Stimulated activated naive CD8-positive, alpha-beta T cell treated with anti-CD3 and anti-CD28 coated beads, Interleukin-15, Interleukin-2, amounts not matched to agents 100 ng/mL and 50 ng/mL, for 24 hours (primary cell): ENCODE measurements around the gene SEMA4C.

Experiments
- H3K27ac Mint-ChIP-seq: one replicate; pipeline ENCODE4 v1.8.0; 2021; ENCODE audit warnings: mild to moderate bottlenecking, mixed read lengths
- H3K27me3 Mint-ChIP-seq: one replicate; pipeline ENCODE4 v1.8.0; 2021; ENCODE audit warnings: mixed read lengths
- H3K36me3 Mint-ChIP-seq: one replicate; pipeline ENCODE4 v1.8.0; 2021; ENCODE audit warnings: low read depth, mixed read lengths
- H3K4me1 Mint-ChIP-seq: one replicate; pipeline ENCODE4 v1.8.0; 2021; ENCODE audit warnings: low read depth, mixed read lengths
- H3K4me3 Mint-ChIP-seq: one replicate; pipeline ENCODE4 v1.8.0; 2021; ENCODE audit warnings: mild to moderate bottlenecking, mixed read lengths
- H3K9me3 Mint-ChIP-seq: one replicate; pipeline ENCODE4 v1.8.0; 2021; ENCODE audit warnings: mixed read lengths

The SEMA4C gene

DNA sequence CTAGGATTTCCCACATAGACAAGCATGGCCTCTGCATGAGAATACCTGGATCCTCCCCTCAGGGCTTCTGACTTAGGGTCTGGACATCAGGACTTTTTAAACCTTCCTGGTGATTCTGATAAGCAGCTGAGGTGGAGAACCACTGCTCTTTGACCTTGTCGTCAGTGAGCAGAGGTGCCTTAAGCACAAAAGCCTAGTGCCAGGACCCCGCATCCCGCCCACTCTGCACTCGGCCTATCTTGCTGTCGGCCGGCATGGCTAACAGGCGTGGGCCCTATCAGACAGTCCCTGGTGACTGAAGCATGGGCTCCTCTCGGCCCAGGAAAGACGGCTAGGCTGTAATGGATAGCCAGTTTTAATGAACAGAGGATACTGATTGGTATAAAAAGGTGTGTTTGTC, 32.3 kb downstream of the SEMA4C start:
- H3K4me3 Mint-ChIP-seq: no peak overlapping the region
- no peak overlapping the region for H3K27ac Mint-ChIP-seq
- H3K9me3 Mint-ChIP-seq: no peaks in the 10 kb centered on the region
- no peaks in the 10 kb centered on the region for H3K27me3 Mint-ChIP-seq
- peaks cover 12% of the 10 kb centered on the region for H3K36me3 Mint-ChIP-seq
- peaks cover 19% of the 10 kb centered on the region for H3K4me1 Mint-ChIP-seq

DNA sequence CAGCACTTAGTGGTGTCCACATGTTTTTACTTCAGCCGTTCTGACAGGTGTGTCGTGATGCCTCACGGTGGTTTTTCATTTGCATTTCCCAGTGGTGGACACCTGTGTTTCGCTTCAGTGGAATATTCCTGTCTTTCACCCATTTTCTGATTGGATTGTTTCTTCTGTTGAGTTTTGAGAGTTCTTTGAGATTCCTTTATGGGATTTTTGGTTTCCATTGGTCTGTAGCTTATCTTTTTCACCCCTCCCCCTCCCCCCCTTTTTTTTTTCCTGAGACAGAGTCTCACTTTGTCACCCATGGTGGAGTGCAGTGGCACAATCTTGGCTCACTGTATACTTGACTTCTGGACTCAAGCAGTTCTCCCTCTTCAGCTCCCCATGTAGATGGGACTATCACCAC, 34.0 kb downstream of the SEMA4C start:
- H3K36me3 Mint-ChIP-seq: peaks cover 20% of the 10 kb centered on the region
- H3K27ac Mint-ChIP-seq: no peak overlapping the region
- no peak overlapping the region for H3K4me3 Mint-ChIP-seq
- H3K9me3 Mint-ChIP-seq: no peaks in the 10 kb centered on the region
- H3K27me3 Mint-ChIP-seq: no peaks in the 10 kb centered on the region
- H3K4me1 Mint-ChIP-seq: peaks cover 10% of the 10 kb centered on the region

DNA sequence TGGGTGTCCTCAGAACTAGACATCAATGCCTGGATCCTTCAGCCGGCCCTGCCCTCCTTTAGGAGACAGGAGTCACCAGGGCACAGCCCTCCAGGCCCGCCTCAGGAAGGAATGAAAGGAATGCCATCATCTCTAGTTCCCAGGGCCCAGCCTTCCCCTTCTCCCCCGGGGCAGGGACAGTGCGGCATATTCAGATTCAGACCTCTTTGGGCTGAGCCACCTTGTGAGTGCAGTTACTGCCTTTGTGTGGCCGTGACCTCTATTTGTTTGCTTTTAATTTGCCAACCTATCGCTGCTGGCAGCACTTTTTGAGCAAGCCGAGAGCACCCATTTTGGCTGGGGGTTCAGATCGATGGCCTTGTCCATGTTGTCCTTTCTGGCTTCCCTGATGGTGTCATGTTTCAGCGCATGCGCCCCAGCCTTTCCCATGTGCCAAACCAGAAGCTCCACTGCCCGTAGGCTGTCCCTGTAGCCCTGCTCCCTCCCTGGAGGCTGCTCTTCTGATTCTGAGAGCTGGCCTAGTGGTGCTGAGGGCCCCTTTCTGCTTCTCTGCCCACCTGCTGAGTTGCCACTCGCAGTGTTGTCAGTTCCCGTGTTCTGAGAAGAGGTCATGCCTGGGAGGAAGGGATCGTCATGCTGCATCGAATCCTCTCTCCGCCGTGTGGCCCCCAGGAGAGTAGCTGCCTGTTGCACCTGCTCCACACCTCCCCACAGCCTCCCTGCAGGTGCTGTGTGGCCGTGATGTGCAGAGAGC, 36.9 kb downstream of the SEMA4C start:
- Mint-ChIP-seq H3K27ac (no peak overlapping the region), H3K9me3 (no peaks in the 10 kb centered on the region), H3K27me3 (no peaks in the 10 kb centered on the region), H3K36me3 (peaks cover 37% of the 10 kb centered on the region), H3K4me1 (no peaks in the 10 kb centered on the region), H3K4me3 (no peak overlapping the region)

DNA sequence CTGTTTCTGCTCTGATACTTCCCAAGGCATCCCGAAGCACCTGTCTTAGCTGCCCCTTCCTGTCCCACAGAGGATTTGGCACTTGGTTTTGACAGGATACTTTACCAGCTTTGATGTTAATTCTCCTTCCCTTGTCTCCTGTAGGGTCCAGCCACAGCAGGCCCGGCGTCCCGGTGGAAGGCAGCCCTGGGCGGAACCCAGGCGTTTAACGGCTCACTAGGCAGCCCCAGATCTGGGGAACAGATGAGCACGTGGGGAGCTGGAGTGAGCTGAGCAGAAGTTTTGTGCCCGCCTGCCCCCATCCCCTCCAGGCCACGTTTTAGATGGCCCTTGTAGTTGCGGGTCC, 37.5 kb downstream of the SEMA4C start:
- no peaks in the 10 kb centered on the region for H3K4me1 Mint-ChIP-seq
- no peaks in the 10 kb centered on the region for H3K9me3 Mint-ChIP-seq
- H3K4me3 Mint-ChIP-seq: no peak overlapping the region
- H3K27me3 Mint-ChIP-seq: no peaks in the 10 kb centered on the region
- peaks cover 42% of the 10 kb centered on the region for H3K36me3 Mint-ChIP-seq
- no peak overlapping the region for H3K27ac Mint-ChIP-seq

DNA sequence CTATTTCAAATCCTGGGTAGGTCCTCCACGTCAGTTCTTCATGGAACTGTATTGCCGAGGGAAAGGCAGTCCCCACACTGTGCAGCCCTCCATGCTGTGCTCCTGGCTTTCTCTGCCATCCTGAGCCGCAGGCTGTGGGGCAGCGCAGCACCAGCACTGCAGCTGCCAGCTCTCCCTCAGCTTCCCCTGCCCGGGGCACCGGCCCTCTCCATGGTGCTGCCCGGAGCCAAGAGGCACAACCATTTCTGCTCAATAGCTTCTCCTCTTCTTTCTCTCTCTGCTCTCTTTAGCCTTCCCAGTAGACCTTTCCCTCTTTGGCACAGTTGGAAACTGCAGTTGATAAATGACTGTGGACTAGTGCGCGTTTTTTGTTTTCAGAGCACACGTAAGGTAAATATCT, 38.2 kb downstream of the SEMA4C start:
- Mint-ChIP-seq H3K9me3 (no peaks in the 10 kb centered on the region), H3K36me3 (peaks cover 42% of the 10 kb centered on the region), H3K27me3 (no peaks in the 10 kb centered on the region), H3K4me1 (no peaks in the 10 kb centered on the region), H3K27ac (no peak overlapping the region), H3K4me3 (no peak overlapping the region)

DNA sequence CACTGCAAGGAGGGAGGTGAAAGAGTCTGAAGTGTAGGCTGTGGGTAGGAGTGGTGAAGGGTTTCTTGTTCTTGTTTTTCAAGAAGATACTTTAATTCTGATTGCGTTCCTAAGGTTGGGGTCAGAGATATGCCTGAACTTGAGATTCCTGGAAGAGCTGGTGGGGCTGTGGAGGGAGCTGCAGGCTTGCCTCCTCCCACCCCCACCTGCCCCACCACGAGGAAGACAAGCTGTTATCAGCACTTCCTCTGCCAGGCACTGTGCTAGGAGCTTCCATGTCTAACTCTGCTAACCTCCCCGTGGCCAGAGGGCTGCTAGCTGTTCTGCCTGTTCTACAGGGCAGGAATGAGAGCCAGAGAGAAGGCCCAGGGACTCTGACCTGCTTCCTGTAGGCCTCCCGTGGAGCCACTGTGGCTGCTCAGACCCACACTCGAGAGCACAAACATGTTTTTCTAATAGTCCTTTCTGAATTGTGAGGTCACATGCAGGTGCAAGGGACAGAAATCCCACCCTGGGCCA, 39.8 kb downstream of the SEMA4C start:
- no peak overlapping the region for H3K27ac Mint-ChIP-seq
- H3K27me3 Mint-ChIP-seq: no peaks in the 10 kb centered on the region
- no peak overlapping the region for H3K4me3 Mint-ChIP-seq
- no peaks in the 10 kb centered on the region for H3K4me1 Mint-ChIP-seq
- H3K36me3 Mint-ChIP-seq: peaks cover 39% of the 10 kb centered on the region
- no peaks in the 10 kb centered on the region for H3K9me3 Mint-ChIP-seq

DNA sequence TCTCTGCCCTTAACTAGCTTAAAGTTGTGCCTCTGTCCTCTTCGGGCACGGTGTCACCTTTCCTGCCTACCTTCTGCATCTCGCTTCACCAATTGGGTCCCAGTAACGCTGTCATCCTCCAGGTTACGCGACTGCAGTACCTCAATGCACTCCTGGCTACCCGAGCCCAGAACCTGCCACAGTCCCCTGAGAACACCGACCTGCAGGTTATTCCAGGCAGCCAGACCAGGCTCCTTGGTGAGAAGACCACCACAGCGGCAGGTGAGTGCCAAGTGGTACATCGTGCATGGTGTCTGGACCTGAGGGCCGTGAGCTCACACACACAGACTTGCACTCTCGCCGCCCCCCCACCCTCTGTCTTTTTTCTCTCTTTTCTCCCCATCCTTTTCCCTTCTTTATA, 41.0 kb downstream of the SEMA4C start:
- no peaks in the 10 kb centered on the region for H3K4me1 Mint-ChIP-seq
- H3K4me3 Mint-ChIP-seq: no peak overlapping the region
- H3K36me3 Mint-ChIP-seq: peaks cover 39% of the 10 kb centered on the region
- H3K27ac Mint-ChIP-seq: no peak overlapping the region
- no peaks in the 10 kb centered on the region for H3K27me3 Mint-ChIP-seq
- H3K9me3 Mint-ChIP-seq: no peaks in the 10 kb centered on the region

DNA sequence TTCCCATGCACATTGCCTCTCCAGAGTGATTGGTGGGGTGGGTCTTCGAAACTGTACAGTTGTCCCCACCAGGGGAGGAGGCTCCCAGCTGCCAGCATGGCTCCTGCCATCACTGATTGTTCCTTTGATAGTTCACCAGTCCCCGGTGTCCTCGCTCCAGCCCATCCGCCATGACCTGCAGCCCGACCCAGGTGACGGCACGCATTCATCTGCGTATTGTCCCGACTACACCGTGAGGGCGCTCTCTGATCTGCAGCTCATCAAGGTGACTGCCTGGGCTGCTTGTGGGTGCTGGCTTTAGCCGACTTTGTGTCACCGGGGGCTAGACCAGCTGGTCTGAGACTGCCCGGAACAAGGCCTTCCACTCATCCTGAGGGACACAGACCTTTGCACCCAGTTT, 41.4 kb downstream of the SEMA4C start:
- no peaks in the 10 kb centered on the region for H3K27me3 Mint-ChIP-seq

DNA sequence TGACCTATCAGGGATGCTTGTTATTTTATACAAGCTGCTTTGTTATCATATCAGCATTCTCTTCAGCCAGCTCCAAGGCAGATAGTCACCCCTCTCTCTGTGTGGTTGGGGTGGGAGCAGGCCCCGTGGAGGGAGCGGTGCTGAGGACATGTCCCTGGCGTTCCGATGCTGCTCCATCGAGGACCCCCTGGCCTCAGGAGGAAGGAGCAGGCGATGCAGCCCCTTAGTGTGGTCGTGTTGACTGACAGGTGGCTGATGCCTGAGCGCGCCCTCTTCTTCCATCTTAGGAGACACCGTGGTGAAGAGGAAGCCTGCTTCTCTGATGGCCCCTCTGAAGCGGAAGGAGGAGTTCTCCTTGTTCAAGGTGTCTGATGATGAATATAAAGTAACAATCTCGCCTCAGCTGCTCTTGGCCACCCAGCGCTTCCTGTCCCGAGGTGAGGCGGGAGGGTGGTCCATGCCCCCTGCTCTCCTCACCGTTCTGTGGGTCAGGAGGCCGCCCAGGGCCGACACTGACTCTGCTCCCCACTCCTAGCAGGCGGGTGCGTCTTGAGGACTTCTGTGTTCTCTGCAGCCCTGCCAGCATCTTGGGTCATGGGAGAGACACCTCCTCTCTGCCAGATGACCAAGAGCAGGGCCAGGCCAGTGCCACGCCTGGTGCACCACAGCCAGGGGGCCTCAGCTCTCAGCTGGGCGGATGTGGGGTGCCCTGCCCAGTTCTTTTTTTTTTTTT, 43.2 kb downstream of the SEMA4C start:
- H3K27me3 Mint-ChIP-seq: no peaks in the 10 kb centered on the region
- H3K4me3 Mint-ChIP-seq: no peak overlapping the region
- H3K27ac Mint-ChIP-seq: no peak overlapping the region
- peaks cover 31% of the 10 kb centered on the region for H3K36me3 Mint-ChIP-seq
- H3K9me3 Mint-ChIP-seq: no peaks in the 10 kb centered on the region
- H3K4me1 Mint-ChIP-seq: peaks cover under 1% of the 10 kb centered on the region

More for the DNA sequence above, 41.4 kb downstream of the SEMA4C start:
- Mint-ChIP-seq H3K27ac (no peak overlapping the region), H3K4me1 (no peaks in the 10 kb centered on the region), H3K9me3 (no peaks in the 10 kb centered on the region), H3K4me3 (no peak overlapping the region), H3K36me3 (peaks cover 36% of the 10 kb centered on the region)

DNA sequence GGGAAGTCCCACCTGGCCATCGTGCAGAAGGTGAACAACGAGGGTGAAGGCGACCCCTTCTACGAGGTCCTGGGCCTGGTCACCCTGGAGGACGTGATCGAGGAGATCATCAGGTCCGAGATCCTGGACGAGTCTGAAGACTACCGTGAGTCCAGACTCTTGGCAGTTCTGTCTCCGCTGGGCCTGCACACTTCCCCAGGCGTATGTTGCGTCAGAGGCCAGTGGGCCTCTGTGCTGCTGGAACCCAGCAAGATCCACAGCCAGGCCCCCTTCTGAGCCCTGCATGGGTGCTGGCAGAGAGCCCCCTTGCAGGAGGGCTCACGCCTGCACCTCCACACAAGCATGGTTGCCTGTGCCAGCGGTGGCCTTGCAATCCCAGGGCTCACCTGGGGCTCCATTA, 44.8 kb downstream of the SEMA4C start:
- H3K4me1 Mint-ChIP-seq: peaks cover 17% of the 10 kb centered on the region
- H3K27me3 Mint-ChIP-seq: no peaks in the 10 kb centered on the region
- no peak overlapping the region for H3K4me3 Mint-ChIP-seq
- H3K27ac Mint-ChIP-seq: no peak overlapping the region
- no peaks in the 10 kb centered on the region for H3K9me3 Mint-ChIP-seq
- peaks cover 34% of the 10 kb centered on the region for H3K36me3 Mint-ChIP-seq

DNA sequence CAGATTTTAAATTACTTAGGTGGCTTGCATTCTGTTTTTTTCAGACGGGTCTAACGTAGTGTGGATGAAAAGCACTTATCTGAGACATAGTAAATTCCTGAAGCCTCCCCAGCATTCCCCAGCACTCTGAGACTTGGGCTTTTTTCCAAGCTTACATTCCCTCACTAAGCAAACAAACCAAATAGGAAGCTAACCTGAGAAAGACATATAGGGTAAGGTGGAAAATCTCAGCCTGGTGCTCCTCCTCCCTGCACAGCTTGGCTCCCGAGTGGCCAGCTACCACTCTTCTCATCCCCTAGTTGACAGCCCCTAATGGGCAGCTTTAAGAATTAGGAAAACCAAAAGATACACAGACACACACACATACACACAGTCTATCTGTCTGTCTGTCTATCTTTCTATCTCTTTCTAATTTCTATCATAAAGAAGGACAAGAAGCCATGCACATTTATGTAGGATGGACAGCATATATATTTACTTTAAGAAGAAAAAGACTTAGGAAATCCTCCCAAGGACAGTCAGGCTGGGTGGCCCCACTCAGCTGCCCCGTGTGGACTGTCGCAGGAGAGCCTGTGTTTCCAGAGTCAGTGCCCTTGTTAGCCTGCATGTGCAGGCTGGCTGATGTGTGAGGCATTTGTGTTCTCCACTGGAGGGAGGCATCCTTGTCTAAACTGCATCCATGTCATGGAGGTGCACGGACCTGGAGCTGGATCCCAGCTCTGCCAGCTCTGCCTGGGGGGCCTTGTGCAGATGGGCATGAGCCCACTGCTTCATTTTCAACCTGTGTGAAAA, 45.6 kb downstream of the SEMA4C start:
- peaks cover 35% of the 10 kb centered on the region for H3K36me3 Mint-ChIP-seq
- no peaks in the 10 kb centered on the region for H3K27me3 Mint-ChIP-seq
- H3K27ac Mint-ChIP-seq: no peak overlapping the region

DNA sequence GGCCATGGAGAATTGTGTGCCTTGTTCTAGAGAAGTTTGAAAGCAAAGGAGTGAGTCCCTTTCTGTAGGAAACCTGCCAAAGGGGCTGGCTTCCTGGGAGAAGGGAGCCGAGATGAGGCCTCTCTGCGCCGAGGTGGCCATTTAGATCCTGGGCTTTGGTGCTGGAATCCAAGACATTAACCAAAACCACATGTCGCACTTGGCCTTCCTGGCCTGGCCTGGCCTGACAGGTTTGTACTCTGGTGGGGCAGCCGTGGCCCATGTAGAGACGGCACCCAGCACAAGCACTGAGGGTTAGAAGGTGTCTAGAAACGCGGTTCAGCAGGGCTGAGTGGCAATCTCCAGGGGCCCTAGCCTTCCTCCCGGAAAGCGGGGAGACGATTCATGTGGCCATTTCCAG, 46.7 kb downstream of the SEMA4C start:
- H3K4me1 Mint-ChIP-seq: peaks cover 36% of the 10 kb centered on the region
- no peak overlapping the region for H3K4me3 Mint-ChIP-seq
- no peaks in the 10 kb centered on the region for H3K9me3 Mint-ChIP-seq
- no peaks in the 10 kb centered on the region for H3K27me3 Mint-ChIP-seq
- H3K36me3 Mint-ChIP-seq: peaks cover 33% of the 10 kb centered on the region
- H3K27ac Mint-ChIP-seq: no peak overlapping the region

More for the DNA sequence above, 45.6 kb downstream of the SEMA4C start:
- peaks cover 25% of the 10 kb centered on the region for H3K4me1 Mint-ChIP-seq
- no peaks in the 10 kb centered on the region for H3K9me3 Mint-ChIP-seq
- H3K4me3 Mint-ChIP-seq: no peak overlapping the region

DNA sequence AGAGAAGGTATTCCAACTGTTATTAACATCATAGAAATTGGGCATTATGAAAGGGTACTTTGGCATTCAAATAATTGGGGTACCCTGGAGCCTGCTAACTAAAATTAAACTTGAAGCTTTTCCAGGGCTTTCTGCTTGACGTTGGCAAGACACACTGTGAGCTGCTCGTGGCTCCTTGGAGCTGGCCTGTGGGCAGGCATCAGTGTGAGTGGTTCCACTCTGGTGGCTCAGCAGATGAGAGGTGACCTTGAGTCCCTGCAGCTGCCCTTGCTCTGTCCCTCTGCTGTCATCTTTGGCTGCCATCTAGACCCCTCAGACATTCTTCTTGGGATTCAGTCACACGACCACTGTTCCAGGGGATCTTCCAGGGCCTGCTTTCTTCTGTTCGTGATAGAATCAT, 47.1 kb downstream of the SEMA4C start:
- Mint-ChIP-seq H3K4me1 (peaks cover 40% of the 10 kb centered on the region), H3K27ac (no peak overlapping the region), H3K27me3 (no peaks in the 10 kb centered on the region), H3K36me3 (peaks cover 29% of the 10 kb centered on the region), H3K9me3 (no peaks in the 10 kb centered on the region), H3K4me3 (no peak overlapping the region)

DNA sequence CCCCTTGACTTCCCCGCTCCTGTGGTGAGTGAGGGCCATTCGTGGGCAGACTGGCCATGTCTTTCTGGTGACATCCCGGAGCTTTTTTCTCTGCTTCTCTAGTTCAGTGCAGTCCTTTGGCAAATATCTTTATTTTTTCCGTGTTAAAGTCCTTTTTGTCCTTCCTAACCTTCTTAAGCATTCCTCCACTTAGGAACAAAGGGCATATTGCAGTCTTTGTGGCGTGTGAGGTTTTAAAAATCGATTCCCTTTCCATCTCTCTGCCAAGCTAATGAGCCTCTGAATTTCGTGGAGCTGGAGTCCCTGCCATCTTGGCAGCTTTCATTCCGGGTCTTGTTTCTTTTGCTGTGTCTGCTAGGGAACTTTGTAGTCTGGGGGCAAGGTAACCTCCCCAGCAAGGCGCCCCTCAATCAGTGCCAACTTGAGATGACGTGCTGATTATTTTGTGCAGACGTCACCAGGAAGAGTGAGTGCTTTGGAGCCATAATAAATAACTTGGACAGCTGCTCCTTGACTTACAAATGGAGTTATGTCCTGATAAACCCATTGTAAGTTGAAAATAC, 48.7 kb downstream of the SEMA4C start:
- Mint-ChIP-seq H3K27me3 (no peaks in the 10 kb centered on the region), H3K4me3 (peak overlapping the region; percentile 15), H3K9me3 (no peaks in the 10 kb centered on the region), H3K27ac (no peak overlapping the region), H3K4me1 (peaks cover 48% of the 10 kb centered on the region), H3K36me3 (peaks cover 25% of the 10 kb centered on the region)
